ENCODE measurements around the gene OR10G2. TPM values are rescaled to one million over a fixed set of nuclear protein-coding genes. Genes with fewer than 3 reads are reported as not detected.

The OR10G2 gene
- total and polyA plus RNA-seq, 2 experiments from 2014 or later = not detected

Other genes with a start within 250 kb of the OR10G2 start
- gene CHD8, start 178.8 kb downstream of the OR10G2 start, total RNA-seq (2014; rRNA removed; shearing (Covaris generic)) = 97.2 and 129 TPM in 2 replicates
- 95.5 and 96.2 TPM in 2 replicates for gene CHD8, start 178.8 kb downstream of the OR10G2 start, polyA plus RNA-seq (2016; fragmentation: Nextera tagmentation; extraction: Ambion mirVana)
- 29.9 and 35.7 TPM in 2 replicates for gene RAB2B, start 158.0 kb downstream of the OR10G2 start, total RNA-seq (2014; rRNA removed; shearing (Covaris generic))
- gene RAB2B, start 158.0 kb downstream of the OR10G2 start, polyA plus RNA-seq (2016; fragmentation: Nextera tagmentation; extraction: Ambion mirVana) = 11.7 and 12.9 TPM in 2 replicates
- gene TOX4, start 157.7 kb downstream of the OR10G2 start, total RNA-seq (2014; rRNA removed; shearing (Covaris generic)) = 37.2 and 45.6 TPM in 2 replicates
- gene TOX4, start 157.7 kb downstream of the OR10G2 start, polyA plus RNA-seq (2016; fragmentation: Nextera tagmentation; extraction: Ambion mirVana) = 67.1 and 72.8 TPM in 2 replicates
- 125 and 140 TPM in 2 replicates for gene METTL3, start 123.6 kb downstream of the OR10G2 start, total RNA-seq (2014; rRNA removed; shearing (Covaris generic))
- gene METTL3, start 123.6 kb downstream of the OR10G2 start, polyA plus RNA-seq (2016; fragmentation: Nextera tagmentation; extraction: Ambion mirVana) = 87.0 and 100 TPM in 2 replicates
- 256 and 281 TPM in 2 replicates for gene SALL2, start 108.6 kb downstream of the OR10G2 start, total RNA-seq (2014; rRNA removed; shearing (Covaris generic))
- gene SALL2, start 108.6 kb downstream of the OR10G2 start, polyA plus RNA-seq (2016; fragmentation: Nextera tagmentation; extraction: Ambion mirVana) = 121 TPM in 2 replicates
- not detected in 2 replicates for gene OR10G3, start 54.9 kb downstream of the OR10G2 start, total RNA-seq (2014; rRNA removed; shearing (Covaris generic))
- not detected in 2 replicates for gene OR10G3, start 54.9 kb downstream of the OR10G2 start, polyA plus RNA-seq (2016; fragmentation: Nextera tagmentation; extraction: Ambion mirVana)
- not detected in 2 replicates for gene OR4E2, start 18.9 kb upstream of the OR10G2 start, total RNA-seq (2014; rRNA removed; shearing (Covaris generic))
- gene OR4E2, start 18.9 kb upstream of the OR10G2 start, polyA plus RNA-seq (2016; fragmentation: Nextera tagmentation; extraction: Ambion mirVana) = not detected in 2 replicates
- gene OR4E1, start 38.9 kb upstream of the OR10G2 start, total RNA-seq (2014; rRNA removed; shearing (Covaris generic)) = not detected in 2 replicates
- gene OR4E1, start 38.9 kb upstream of the OR10G2 start, polyA plus RNA-seq (2016; fragmentation: Nextera tagmentation; extraction: Ambion mirVana) = not detected in 2 replicates

Data from GM23338 (cell line).